Keratinocyte (primary cell): Measurements from ENCODE around the gene EIF3D. TPM values are rescaled to one million over a fixed set of nuclear protein-coding genes. Genes with fewer than 3 reads are reported as not detected.
A peak's percentile ranks its signal among the peaks of the same experiment; 100 is the strongest.

Experiments used
- DNase-seq: peaks from one replicate; pipeline ENCODE4 v3.0.0-alpha.2; 2011; ENCODE audit warnings: low read depth, missing footprints, low spot score
- FAIRE-seq: peaks from 2 replicates; lab custom pipeline; 2011; peaks lifted over from hg19 to GRCh38; lab: Jason Lieb, UNC
- H2AFZ ChIP-seq: 2 replicates; pipeline ENCODE4 v1.6.0; 2012; ENCODE audit warnings: low read length, control low read depth, inconsistent platforms; ENCODE audit not compliant: control insufficient read depth
- H3K27ac ChIP-seq: 2 replicates; pipeline ENCODE4 v1.5.1; 2011; ENCODE audit warnings: low read length; ENCODE audit not compliant: control insufficient read depth, insufficient read depth
- H3K27me3 ChIP-seq: 3 replicates; pipeline ENCODE4 v1.6.0; 2011; ENCODE audit warnings: low read length; ENCODE audit not compliant: control insufficient read depth, insufficient read depth; ENCODE audit errors: extremely low read depth
- H3K36me3 ChIP-seq, 2 experiments: 2 replicates in 1 of 2; 3 replicates in 1 of 2; pipeline ENCODE4 v1.5.1; 2011; ENCODE audit warnings: low read length in 2 of 2, mild to moderate bottlenecking in 1 of 2; ENCODE audit not compliant: control insufficient read depth in 2 of 2, insufficient read depth in 2 of 2; ENCODE audit errors: extremely low read depth in 1 of 2
- H3K4me1 ChIP-seq: 3 replicates; pipeline ENCODE4 v1.5.1; 2011; ENCODE audit warnings: low read length; ENCODE audit not compliant: control insufficient read depth, insufficient read depth; ENCODE audit errors: extremely low read depth
- H3K4me2 ChIP-seq: 3 replicates; pipeline ENCODE4 v1.6.0; 2011; ENCODE audit warnings: low read depth, low read length; ENCODE audit not compliant: control insufficient read depth, insufficient read depth; ENCODE audit errors: extremely low read depth
- H3K4me3 ChIP-seq, 3 experiments: fragments of 200-600 bp in 1 of 3; sonication (generic) in 1 of 3; 2 replicates in 2 of 3; 3 replicates in 1 of 3; pipeline ENCODE4 v1.5.1; 2011 to 2016; ENCODE audit warnings: low read length in 3 of 3, mild to moderate bottlenecking in 3 of 3, control low read depth in 2 of 3, inconsistent platforms in 1 of 3, low read depth in 1 of 3, mixed read lengths in 1 of 3, mixed run types in 1 of 3, moderate library complexity in 1 of 3; ENCODE audit not compliant: control insufficient read depth in 2 of 3, insufficient read depth in 2 of 3; ENCODE audit errors: extremely low read depth in 1 of 3
- H3K79me2 ChIP-seq: 2 replicates; pipeline ENCODE4 v1.6.0; 2012; ENCODE audit warnings: low read length; ENCODE audit not compliant: control insufficient read depth, insufficient read depth
- H3K9ac ChIP-seq: 3 replicates; pipeline ENCODE4 v1.6.0; 2011; ENCODE audit warnings: low read length; ENCODE audit not compliant: control insufficient read depth, insufficient read depth; ENCODE audit errors: extremely low read depth
- H3K9me1 ChIP-seq: 3 replicates; pipeline ENCODE4 v1.6.0; 2011; ENCODE audit warnings: low read length; ENCODE audit not compliant: control insufficient read depth, insufficient read depth; ENCODE audit errors: extremely low read depth
- H3K9me3 ChIP-seq: 2 replicates; pipeline ENCODE4 v1.5.1; 2012; ENCODE audit warnings: low read depth, low read length; ENCODE audit not compliant: control insufficient read depth
- H4K20me1 ChIP-seq: 3 replicates; pipeline ENCODE4 v1.6.0; 2011; ENCODE audit warnings: low read length; ENCODE audit not compliant: control insufficient read depth, insufficient read depth; ENCODE audit errors: extremely low read depth
- EZH2 ChIP-seq: IDR thresholded peaks from one replicate; pipeline ENCODE4 v1.6.1; 2012; ENCODE audit warnings: inconsistent platforms, mild to moderate bottlenecking, low read length, moderate library complexity
- dilution Hi-C: fragments of 300-500 bp; cut with MboI; formaldehyde crosslinking; loops from one replicate; pipeline ENCODE4 v1.7.0; 2020; ENCODE audit warnings: low sequenced_read_pairs; ENCODE audit not compliant: extremely low pct_ligation_motif_present
- polyA plus RNA-seq, 5 experiments: library from polyadenylated mRNA; depleted of rRNA in 3 of 5; stranded (reverse) in 3 of 5; stranded (forward) in 1 of 5; unstranded in 1 of 5; fragments of >200 nt; gene quantifications; 1 replicate in 1 of 5; 2 replicates in 3 of 5; 3 replicates in 1 of 5; pipeline versions ENCODE4 v1.2.1 to v1.2.3, GENCODE V29; 2011 to 2012; ENCODE audit warnings: missing spikeins in 2 of 5, low read depth in 1 of 5, low replicate concordance in 1 of 5
- TF ChIP-seq, protein P1 (sequence below), 3 experiments: IDR thresholded peaks in 1 of 3; conservative IDR thresholded peaks in 1 of 3; optimal IDR thresholded peaks in 1 of 3; 2 replicates in 2 of 3; 3 replicates in 1 of 3; pipeline versions ENCODE3 to v1.5.1; 2011; ENCODE audit warnings: low read length in 3 of 3, mild to moderate bottlenecking in 3 of 3, moderate library complexity in 2 of 3, control low read depth in 1 of 3, inconsistent platforms in 1 of 3; ENCODE audit not compliant: insufficient read depth in 2 of 3; ENCODE audit errors: extremely low read depth in 1 of 3

Gene EIF3D
- polyA plus RNA-seq, 1 donor (not counting 4 experiments of a cell fraction or from before 2014, with no cell fraction given): 408 TPM

- H3K4me2 ChIP-seq: peak overlapping the region; percentile 31
Observed at GRCh38 chr22:36546092-36546804, 17.3 kb upstream of the EIF3D start.

GRCh38 chr22:36544107-36544620, 15.2 kb upstream of the EIF3D start:
- H3K79me2 ChIP-seq: no peaks in the 10 kb centered on the region
- no peaks in the 10 kb centered on the region for H3K9me1 ChIP-seq
- dilution Hi-C loops: no loop called here
- no peak overlapping the region for H3K27ac ChIP-seq
- H3K4me2 ChIP-seq: no peak overlapping the region
- no peak for TF ChIP-seq EZH2
- TF ChIP-seq, protein P1, sequence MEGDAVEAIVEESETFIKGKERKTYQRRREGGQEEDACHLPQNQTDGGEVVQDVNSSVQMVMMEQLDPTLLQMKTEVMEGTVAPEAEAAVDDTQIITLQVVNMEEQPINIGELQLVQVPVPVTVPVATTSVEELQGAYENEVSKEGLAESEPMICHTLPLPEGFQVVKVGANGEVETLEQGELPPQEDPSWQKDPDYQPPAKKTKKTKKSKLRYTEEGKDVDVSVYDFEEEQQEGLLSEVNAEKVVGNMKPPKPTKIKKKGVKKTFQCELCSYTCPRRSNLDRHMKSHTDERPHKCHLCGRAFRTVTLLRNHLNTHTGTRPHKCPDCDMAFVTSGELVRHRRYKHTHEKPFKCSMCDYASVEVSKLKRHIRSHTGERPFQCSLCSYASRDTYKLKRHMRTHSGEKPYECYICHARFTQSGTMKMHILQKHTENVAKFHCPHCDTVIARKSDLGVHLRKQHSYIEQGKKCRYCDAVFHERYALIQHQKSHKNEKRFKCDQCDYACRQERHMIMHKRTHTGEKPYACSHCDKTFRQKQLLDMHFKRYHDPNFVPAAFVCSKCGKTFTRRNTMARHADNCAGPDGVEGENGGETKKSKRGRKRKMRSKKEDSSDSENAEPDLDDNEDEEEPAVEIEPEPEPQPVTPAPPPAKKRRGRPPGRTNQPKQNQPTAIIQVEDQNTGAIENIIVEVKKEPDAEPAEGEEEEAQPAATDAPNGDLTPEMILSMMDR (optimal IDR thresholded peaks at IDR 0.05 in 1 of 3, IDR thresholded peaks at IDR 0.05 in 1 of 3, conservative IDR thresholded peaks at IDR 0.05 in 1 of 3; ENCODE audit: extremely low read depth in 1 of 3, insufficient read depth in 2 of 3, low read length in 3 of 3): no peak
- peaks cover 31% of the 10 kb centered on the region for H3K4me1 ChIP-seq
- no peak for DNase-seq
- no peak overlapping the region for H2AFZ ChIP-seq
- H3K9me3 ChIP-seq: no peaks in the 10 kb centered on the region
- no peak overlapping the region for H3K4me3 ChIP-seq
- no peaks in the 10 kb centered on the region for H3K36me3 ChIP-seq
- no peak overlapping the region for H3K9ac ChIP-seq
- H4K20me1 ChIP-seq: no peaks in the 10 kb centered on the region
- no peaks in the 10 kb centered on the region for H3K27me3 ChIP-seq
- no peak for FAIRE-seq

More at GRCh38 chr22:36546092-36546804, 17.3 kb upstream of the EIF3D start:
- Histone ChIP-seq H4K20me1 (no peaks in the 10 kb centered on the region), H3K27me3 (peaks cover 10% of the 10 kb centered on the region), H3K36me3 (no peaks in the 10 kb centered on the region), H3K27ac (no peak overlapping the region), H3K9ac (no peak overlapping the region), H3K4me1 (peaks cover 28% of the 10 kb centered on the region), H2AFZ (no peak overlapping the region), H3K4me3 (no peak overlapping the region), H3K9me3 (no peaks in the 10 kb centered on the region), H3K79me2 (no peaks in the 10 kb centered on the region), H3K9me1 (no peaks in the 10 kb centered on the region)
- peak; percentile 48 for FAIRE-seq
- TF ChIP-seq, protein P1 (optimal IDR thresholded peaks at IDR 0.05 in 1 of 3, IDR thresholded peaks at IDR 0.05 in 1 of 3, conservative IDR thresholded peaks at IDR 0.05 in 1 of 3; ENCODE audit: extremely low read depth in 1 of 3, insufficient read depth in 2 of 3, low read length in 3 of 3): peak; percentile 42 to 84 (median 51)
- no peak for TF ChIP-seq EZH2
- DNase-seq: no peak
- dilution Hi-C loops: no loop called here
